ENCODE results near the gene GALR3. TPM values are rescaled to one million over a fixed set of nuclear protein-coding genes. Genes with fewer than 3 reads are reported as not detected.

GALR3 gene
- total RNA-seq, 4 donors from 2014 or later = not detected

- H3K27me3 ChIP-seq = no peaks in the 10 kb centered on the region
- in situ Hi-C loops (cut with MboI; ENCODE audit: low pct_ligation_motif_present in 1 of 4, low pct_unique_long_range_greater_than_20kb in 1 of 4, low sequenced_read_pairs in 3 of 4) = loop anchor here in 1 of 4 donors (25.0 kb wide), 1 partner anchor 90 kb away; the partner anchor contains the start of genes LGALS1, NOL12 and TRIOBP
- no peak overlapping the region for H3K4me3 ChIP-seq
- H3K9me3 ChIP-seq = no peaks in the 10 kb centered on the region
- intact Hi-C loops (cut with DNase I; ENCODE audit: low total_unique reads) = no loop called here
- peaks cover 8 to 15% (median 11%) of the 10 kb centered on the region in 4 donors for H3K4me1 ChIP-seq
- 28 to 40% methylated on average over 4 to 11 of the region's 11 CpGs for WGBS, 2 donors (ENCODE audit: low coverage in 1 of 2)
- TF ChIP-seq POLR2A (IDR thresholded peaks at IDR 0.05) = peak; percentile 5
- TF ChIP-seq POLR2AphosphoS5 (IDR thresholded peaks at IDR 0.05) = peak in 2 of 3 donors; percentile 42 to 46
- no peak for TF ChIP-seq EP300 (IDR thresholded peaks at IDR 0.05; ENCODE audit: low read depth)
- peak; percentile 74 for DNase-seq
- peaks cover 0 to 17% (median 4%) of the 10 kb centered on the region in 4 donors for H3K36me3 ChIP-seq
- peak overlapping the region; percentile 50 to 68 (median 58) for H3K27ac ChIP-seq
These were observed 46.0 kb upstream of the GALR3 start for GRCh38 chr22:37777122-37777687.

- Histone ChIP-seq H3K4me1 (peaks cover 8 to 15% (median 13%) of the 10 kb centered on the region in 4 donors), H3K9me3 (no peaks in the 10 kb centered on the region), H3K27me3 (no peaks in the 10 kb centered on the region), H3K36me3 (peaks cover 0 to 5% (median 0%) of the 10 kb centered on the region in 4 donors), H3K27ac (no peak overlapping the region), H3K4me3 (no peak overlapping the region)
- TF ChIP-seq POLR2A (IDR thresholded peaks at IDR 0.05) = no peak
- TF ChIP-seq POLR2AphosphoS5 (IDR thresholded peaks at IDR 0.05) = peak in 1 of 3 donors; percentile 24
- in situ Hi-C loops (cut with MboI; ENCODE audit: low pct_ligation_motif_present in 1 of 4, low pct_unique_long_range_greater_than_20kb in 1 of 4, low sequenced_read_pairs in 3 of 4) = loop anchor here in 1 of 4 donors (25.0 kb wide), 1 partner anchor 91 kb away; the partner anchor contains the start of genes LGALS1, NOL12 and TRIOBP
- DNase-seq = no peak
- intact Hi-C loops (cut with DNase I; ENCODE audit: low total_unique reads) = no loop called here
- 87 to 92% methylated on average over 2 to 10 of the region's 10 CpGs for WGBS, 2 donors (ENCODE audit: low coverage in 1 of 2)
These were observed 44.7 kb upstream of the GALR3 start for GRCh38 chr22:37778370-37779009.

GRCh38 chr22:37781434-37782059, 41.6 kb upstream of the GALR3 start:
- H3K27ac ChIP-seq = no peak overlapping the region
- no peak overlapping the region for H3K4me3 ChIP-seq
- intact Hi-C loops (cut with DNase I; ENCODE audit: low total_unique reads) = no loop called here
- H3K27me3 ChIP-seq = no peaks in the 10 kb centered on the region
- TF ChIP-seq CTCF (IDR thresholded peaks at IDR 0.05) (peak in 1 of 5 experiments; percentile 24), POLR2A (IDR thresholded peaks at IDR 0.05) (no peak), POLR2AphosphoS5 (IDR thresholded peaks at IDR 0.05) (no peak), EP300 (IDR thresholded peaks at IDR 0.05; ENCODE audit: low read depth) (no peak)
- 73 to 85% methylated on average over 5 to 13 of the region's 13 CpGs for WGBS, 2 donors (ENCODE audit: low coverage in 1 of 2)
- H3K4me1 ChIP-seq = peaks cover 8 to 36% (median 28%) of the 10 kb centered on the region in 4 donors
- in situ Hi-C loops (cut with MboI; ENCODE audit: low pct_ligation_motif_present in 1 of 4, low pct_unique_long_range_greater_than_20kb in 1 of 4, low sequenced_read_pairs in 3 of 4) = loop anchor here in 1 of 4 donors (25.0 kb wide), 1 partner anchor 94 kb away; the partner anchor contains the start of genes LGALS1, NOL12 and TRIOBP
- H3K9me3 ChIP-seq = no peaks in the 10 kb centered on the region
- DNase-seq = no peak
- H3K36me3 ChIP-seq = no peaks in the 10 kb centered on the region

- in situ Hi-C loops (cut with MboI; ENCODE audit: low pct_ligation_motif_present in 1 of 4, low pct_unique_long_range_greater_than_20kb in 1 of 4, low sequenced_read_pairs in 3 of 4) = loop anchor here in 1 of 4 donors (25.0 kb wide), 1 partner anchor 95 kb away; the partner anchor contains the start of genes LGALS1, NOL12 and TRIOBP
- Histone ChIP-seq H3K4me1 (peaks cover 3 to 26% (median 19%) of the 10 kb centered on the region in 4 donors), H3K27ac (no peak overlapping the region), H3K9me3 (no peaks in the 10 kb centered on the region), H3K4me3 (no peak overlapping the region), H3K36me3 (no peaks in the 10 kb centered on the region), H3K27me3 (no peaks in the 10 kb centered on the region)
- no peak for DNase-seq
- 69 to 78% methylated on average over 7 to 18 of the region's 18 CpGs for WGBS, 2 donors (ENCODE audit: low coverage in 1 of 2)
- TF ChIP-seq CTCF (IDR thresholded peaks at IDR 0.05) = no peak
- TF ChIP-seq POLR2AphosphoS5 (IDR thresholded peaks at IDR 0.05) = no peak
- TF ChIP-seq POLR2A (IDR thresholded peaks at IDR 0.05) = no peak
- TF ChIP-seq EP300 (IDR thresholded peaks at IDR 0.05; ENCODE audit: low read depth) = no peak
- intact Hi-C loops (cut with DNase I; ENCODE audit: low total_unique reads) = no loop called here
These were observed 40.6 kb upstream of the GALR3 start for GRCh38 chr22:37782340-37783168.

Data from transverse colon (tissue), 4 donors.